ENCODE measurements around the gene PRR33.

Gene PRR33

GRCh38 chr11:1916132-1916985 lies 24.7 kb upstream of the PRR33 start:
- DNase-seq = no peak

- DNase-seq = no peak
These were observed 24.1 kb upstream of the PRR33 start for GRCh38 chr11:1915795-1916131.

- DNase-seq = no peak
These were observed 21.8 kb upstream of the PRR33 start for GRCh38 chr11:1913271-1914060.

GRCh38 chr11:1912289-1912878 lies 20.7 kb upstream of the PRR33 start:
- no peak for DNase-seq

GRCh38 chr11:1909524-1909923 lies 17.8 kb upstream of the PRR33 start:
- no peak for DNase-seq

- no peak for DNase-seq
These were observed 16.9 kb upstream of the PRR33 start for GRCh38 chr11:1908618-1909017.

- no peak for DNase-seq
These were observed 15.1 kb upstream of the PRR33 start for GRCh38 chr11:1906611-1907423.

GRCh38 chr11:1906181-1906580 lies 14.5 kb upstream of the PRR33 start:
- no peak for DNase-seq

- no peak for DNase-seq
These were observed 8.0 kb upstream of the PRR33 start for GRCh38 chr11:1899686-1900085.

GRCh38 chr11:1899090-1899489 lies 7.4 kb upstream of the PRR33 start:
- no peak for DNase-seq

GRCh38 chr11:1896923-1897322 lies 5.2 kb upstream of the PRR33 start:
- no peak for DNase-seq

GRCh38 chr11:1896468-1896867 lies 4.8 kb upstream of the PRR33 start:
- no peak for DNase-seq

GRCh38 chr11:1894759-1895158 lies 3.1 kb upstream of the PRR33 start:
- DNase-seq = no peak

GRCh38 chr11:1893581-1894359 lies 2.1 kb upstream of the PRR33 start:
- DNase-seq = no peak

- DNase-seq = no peak
These were observed 863 bp upstream of the PRR33 start for GRCh38 chr11:1892558-1892957.

GRCh38 chr11:1892116-1892515 lies 421 bp upstream of the PRR33 start:
- no peak for DNase-seq

GRCh38 chr11:1890856-1891830 lies 552 bp downstream of the PRR33 start:
- no peak for DNase-seq

- no peak for DNase-seq
These were observed 1.5 kb downstream of the PRR33 start for GRCh38 chr11:1889941-1890855.

GRCh38 chr11:1889224-1889930 lies 2.3 kb downstream of the PRR33 start:
- DNase-seq = no peak
